Mesothelial cell of epicardium (in vitro differentiated cells): ENCODE data around the gene BGLAP. TPM values are rescaled to one million over a fixed set of nuclear protein-coding genes. Genes with fewer than 3 reads are reported as not detected.

Experiments
- DNase-seq, 2 experiments: peaks; one replicate each; pipeline ENCODE4 v3.0.0; 2021; ENCODE audit warnings: low spot score in 2 of 2; ENCODE audit not compliant: unreplicated experiment in 2 of 2
- H3K27ac Mint-ChIP-seq: 2 replicates; pipeline ENCODE4 v1.8.0; 2021; ENCODE audit warnings: mixed read lengths
- H3K27me3 Mint-ChIP-seq: 2 replicates; pipeline ENCODE4 v1.8.0; 2021; ENCODE audit warnings: low read depth, mixed read lengths
- H3K36me3 Mint-ChIP-seq: 2 replicates; pipeline ENCODE4 v1.8.0; 2021; ENCODE audit warnings: mixed read lengths
- H3K4me1 Mint-ChIP-seq: 2 replicates; pipeline ENCODE4 v1.8.0; 2021; ENCODE audit warnings: mixed read lengths
- H3K4me3 Mint-ChIP-seq: 2 replicates; pipeline ENCODE4 v1.8.0; 2021; ENCODE audit warnings: mild to moderate bottlenecking, moderate library complexity, mixed read lengths
- H3K9me3 Mint-ChIP-seq: 2 replicates; pipeline ENCODE4 v1.8.0; 2021; ENCODE audit warnings: mixed read lengths
- total RNA-seq: library from RNA; stranded (reverse); gene quantifications from 3 replicates; pipeline ENCODE4 v1.2.1, GENCODE V29; 2021
- TF ChIP-seq, protein P1 (sequence below): fragments of 200-600 bp; sonication (generic); IDR thresholded peaks from one replicate; pipeline ENCODE4 v1.5.0; 2021; ENCODE audit warnings: antibody characterized with exemption; ENCODE audit not compliant: unreplicated experiment

The BGLAP gene
- total RNA-seq, 1 donor from 2014 or later, result 5.8 TPM

DNA sequence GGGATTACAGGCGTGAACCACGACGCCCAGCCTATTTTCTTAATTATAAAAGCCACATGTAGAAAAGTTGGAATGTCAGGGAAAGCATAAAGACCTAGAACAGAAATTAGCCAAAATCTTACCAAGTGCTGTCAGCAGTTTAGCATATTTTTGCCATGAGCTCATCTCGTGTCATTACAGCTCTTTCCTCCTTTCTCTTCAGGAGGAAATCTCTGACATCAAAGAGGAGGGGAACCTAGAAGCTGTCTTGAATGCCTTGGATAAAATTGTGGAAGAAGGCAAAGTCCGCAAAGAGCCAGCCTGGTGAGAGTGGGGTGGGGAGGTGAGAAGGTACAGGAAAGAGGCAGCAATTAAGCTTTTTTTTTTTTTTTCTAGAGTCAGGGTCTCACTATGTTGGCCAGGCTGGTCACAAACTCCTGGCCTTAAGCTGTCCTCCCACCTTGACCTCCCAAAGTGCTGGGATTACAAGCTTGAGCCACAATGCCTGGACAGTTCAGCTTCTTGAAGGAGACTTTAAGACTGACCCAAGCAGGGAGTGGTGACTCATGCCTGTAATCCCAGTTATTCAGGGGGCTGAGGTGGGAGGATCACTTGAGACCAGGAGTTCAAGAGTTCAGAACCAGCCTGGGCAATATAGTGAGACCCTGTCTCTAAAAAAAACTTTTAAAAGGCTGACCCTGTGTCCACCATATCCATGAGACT, 8.4 kb upstream of the BGLAP start:
- peak overlapping the region; percentile 88 for H3K27ac Mint-ChIP-seq
- no peak for DNase-seq
- TF ChIP-seq, protein P1, sequence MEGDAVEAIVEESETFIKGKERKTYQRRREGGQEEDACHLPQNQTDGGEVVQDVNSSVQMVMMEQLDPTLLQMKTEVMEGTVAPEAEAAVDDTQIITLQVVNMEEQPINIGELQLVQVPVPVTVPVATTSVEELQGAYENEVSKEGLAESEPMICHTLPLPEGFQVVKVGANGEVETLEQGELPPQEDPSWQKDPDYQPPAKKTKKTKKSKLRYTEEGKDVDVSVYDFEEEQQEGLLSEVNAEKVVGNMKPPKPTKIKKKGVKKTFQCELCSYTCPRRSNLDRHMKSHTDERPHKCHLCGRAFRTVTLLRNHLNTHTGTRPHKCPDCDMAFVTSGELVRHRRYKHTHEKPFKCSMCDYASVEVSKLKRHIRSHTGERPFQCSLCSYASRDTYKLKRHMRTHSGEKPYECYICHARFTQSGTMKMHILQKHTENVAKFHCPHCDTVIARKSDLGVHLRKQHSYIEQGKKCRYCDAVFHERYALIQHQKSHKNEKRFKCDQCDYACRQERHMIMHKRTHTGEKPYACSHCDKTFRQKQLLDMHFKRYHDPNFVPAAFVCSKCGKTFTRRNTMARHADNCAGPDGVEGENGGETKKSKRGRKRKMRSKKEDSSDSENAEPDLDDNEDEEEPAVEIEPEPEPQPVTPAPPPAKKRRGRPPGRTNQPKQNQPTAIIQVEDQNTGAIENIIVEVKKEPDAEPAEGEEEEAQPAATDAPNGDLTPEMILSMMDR, result no peak
- H3K4me3 Mint-ChIP-seq, result no peak overlapping the region
- H3K9me3 Mint-ChIP-seq, result no peaks in the 10 kb centered on the region
- peaks cover 25% of the 10 kb centered on the region for H3K36me3 Mint-ChIP-seq
- no peaks in the 10 kb centered on the region for H3K27me3 Mint-ChIP-seq
- H3K4me1 Mint-ChIP-seq, result peaks cover 4% of the 10 kb centered on the region

DNA sequence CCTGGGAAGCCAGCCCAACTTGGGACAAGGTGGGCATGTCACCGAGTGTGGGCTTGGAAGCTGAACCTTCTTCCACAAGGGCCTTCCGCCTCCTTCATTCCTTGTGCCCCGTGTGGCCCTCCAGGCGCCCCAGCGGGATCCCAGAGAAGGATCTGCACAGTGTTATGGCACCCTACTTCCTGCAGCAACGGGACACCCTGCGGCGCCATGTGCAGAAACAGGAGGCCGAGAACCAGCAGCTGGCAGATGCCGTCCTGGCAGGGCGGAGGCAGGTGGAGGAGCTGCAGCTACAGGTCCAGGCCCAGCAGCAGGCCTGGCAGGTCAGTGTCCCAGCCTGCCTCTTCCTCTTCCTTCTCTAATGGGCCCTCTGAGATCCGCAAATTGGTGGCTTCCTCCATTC, 5.8 kb upstream of the BGLAP start:
- H3K27me3 Mint-ChIP-seq, result no peaks in the 10 kb centered on the region
- TF ChIP-seq, protein P1, result no peak
- no peaks in the 10 kb centered on the region for H3K9me3 Mint-ChIP-seq
- no peak overlapping the region for H3K4me3 Mint-ChIP-seq
- peaks cover 4% of the 10 kb centered on the region for H3K4me1 Mint-ChIP-seq
- H3K36me3 Mint-ChIP-seq, result peaks cover 27% of the 10 kb centered on the region
- no peak overlapping the region for H3K27ac Mint-ChIP-seq
- DNase-seq, result no peak

DNA sequence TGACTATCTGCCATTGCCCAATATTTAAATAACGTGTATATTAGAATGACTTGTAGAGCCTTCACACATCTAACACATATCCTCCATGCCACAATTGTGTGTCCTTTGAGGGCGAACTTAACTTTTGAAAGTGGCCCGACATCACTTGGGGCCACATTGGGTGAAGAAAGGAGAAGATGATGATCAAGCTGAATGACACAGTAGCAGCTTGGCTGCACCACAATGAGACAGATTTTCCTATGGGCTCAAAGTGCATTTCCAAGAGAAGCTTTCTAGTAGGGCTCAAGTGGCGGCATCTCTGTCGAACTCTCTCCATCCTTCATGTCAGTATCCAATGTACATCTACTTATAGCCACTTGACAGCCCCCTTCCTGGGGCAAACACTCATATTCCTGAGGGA, 3.7 kb upstream of the BGLAP start:
- TF ChIP-seq, protein P1, result no peak
- H3K9me3 Mint-ChIP-seq, result no peaks in the 10 kb centered on the region
- no peak overlapping the region for H3K27ac Mint-ChIP-seq
- no peaks in the 10 kb centered on the region for H3K27me3 Mint-ChIP-seq
- no peak for DNase-seq
- H3K4me1 Mint-ChIP-seq, result peaks cover 3% of the 10 kb centered on the region
- no peak overlapping the region for H3K4me3 Mint-ChIP-seq
- peaks cover 27% of the 10 kb centered on the region for H3K36me3 Mint-ChIP-seq

DNA sequence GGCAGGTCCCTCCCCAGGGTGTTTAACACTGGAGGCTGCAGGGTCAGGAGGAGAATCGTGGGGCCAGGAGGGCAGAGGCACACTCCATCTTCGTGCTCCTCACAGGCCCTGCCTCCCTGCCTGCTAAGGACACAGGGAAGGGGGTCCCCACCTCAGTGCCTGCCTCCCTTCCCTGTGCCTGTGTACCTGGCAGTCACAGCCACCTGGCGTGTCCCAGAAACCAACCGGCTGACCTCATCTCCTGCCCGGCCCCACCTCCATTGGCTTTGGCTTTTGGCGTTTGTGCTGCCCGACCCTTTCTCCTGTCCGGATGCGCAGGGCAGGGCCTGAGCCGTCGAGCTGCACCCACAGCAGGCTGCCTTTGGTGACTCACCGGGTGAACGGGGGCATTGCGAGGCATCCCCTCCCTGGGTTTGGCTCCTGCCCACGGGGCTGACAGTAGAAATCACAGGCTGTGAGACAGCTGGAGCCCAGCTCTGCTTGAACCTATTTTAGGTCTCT, 623 bp upstream of the BGLAP start:
- H3K36me3 Mint-ChIP-seq, result peaks cover 16% of the 10 kb centered on the region
- no peak overlapping the region for H3K4me3 Mint-ChIP-seq
- no peak overlapping the region for H3K27ac Mint-ChIP-seq
- DNase-seq, result no peak
- H3K4me1 Mint-ChIP-seq, result no peaks in the 10 kb centered on the region
- no peaks in the 10 kb centered on the region for H3K27me3 Mint-ChIP-seq
- TF ChIP-seq, protein P1, result no peak
- H3K9me3 Mint-ChIP-seq, result no peaks in the 10 kb centered on the region

DNA sequence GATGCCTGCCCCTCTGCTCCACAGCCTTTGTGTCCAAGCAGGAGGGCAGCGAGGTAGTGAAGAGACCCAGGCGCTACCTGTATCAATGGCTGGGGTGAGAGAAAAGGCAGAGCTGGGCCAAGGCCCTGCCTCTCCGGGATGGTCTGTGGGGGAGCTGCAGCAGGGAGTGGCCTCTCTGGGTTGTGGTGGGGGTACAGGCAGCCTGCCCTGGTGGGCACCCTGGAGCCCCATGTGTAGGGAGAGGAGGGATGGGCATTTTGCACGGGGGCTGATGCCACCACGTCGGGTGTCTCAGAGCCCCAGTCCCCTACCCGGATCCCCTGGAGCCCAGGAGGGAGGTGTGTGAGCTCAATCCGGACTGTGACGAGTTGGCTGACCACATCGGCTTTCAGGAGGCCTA, 754 bp downstream of the BGLAP start:
- TF ChIP-seq, protein P1, result no peak
- no peaks in the 10 kb centered on the region for H3K27me3 Mint-ChIP-seq
- H3K27ac Mint-ChIP-seq, result no peak overlapping the region
- no peak for DNase-seq
- H3K4me3 Mint-ChIP-seq, result no peak overlapping the region
- no peaks in the 10 kb centered on the region for H3K4me1 Mint-ChIP-seq
- peaks cover 11% of the 10 kb centered on the region for H3K36me3 Mint-ChIP-seq
- H3K9me3 Mint-ChIP-seq, result no peaks in the 10 kb centered on the region
